Fibroblast of lung (primary cell): ENCODE results near the gene MYH15. TPM values are rescaled to one million over a fixed set of nuclear protein-coding genes. Genes with fewer than 3 reads are reported as not detected.

Experiments
- DNase-seq, 2 donors: peaks; one replicate each; pipeline versions ENCODE4 v3.0.0 to v3.0.0-alpha.2; 2010; ENCODE audit warnings: low read depth in 2 of 2
- H2AFZ ChIP-seq: 2 replicates; pipeline ENCODE4 v1.5.1; 2012; ENCODE audit warnings: low read length, control low read depth, inconsistent platforms
- H3K27ac ChIP-seq: 2 replicates; pipeline ENCODE4 v1.5.1; 2011; ENCODE audit warnings: low read length, control low read depth; ENCODE audit not compliant: insufficient read depth
- H3K27me3 ChIP-seq: 2 replicates; pipeline ENCODE4 v1.5.1; 2011; ENCODE audit warnings: mild to moderate bottlenecking, low read length; ENCODE audit not compliant: control insufficient read depth, insufficient read depth
- H3K36me3 ChIP-seq: 2 replicates; pipeline ENCODE4 v1.5.1; 2011; ENCODE audit warnings: low read length; ENCODE audit not compliant: control insufficient read depth, insufficient read depth
- H3K4me1 ChIP-seq: 2 replicates; pipeline ENCODE4 v1.5.1; 2011; ENCODE audit warnings: low read length; ENCODE audit not compliant: control insufficient read depth, insufficient read depth; ENCODE audit errors: extremely low read depth
- H3K4me2 ChIP-seq: 2 replicates; pipeline ENCODE4 v1.5.1; 2011; ENCODE audit warnings: low read length, control low read depth; ENCODE audit not compliant: insufficient read depth; ENCODE audit errors: extremely low read depth
- H3K4me3 ChIP-seq, 4 experiments: fragments of 200-600 bp in 1 of 4; sonication (generic) in 1 of 4; replicated peaks in 1 of 4; 2 replicates each; pipeline ENCODE4 v1.5.1; 2011 to 2016; ENCODE audit warnings: low read length in 4 of 4, low read depth in 3 of 4, mild to moderate bottlenecking in 3 of 4, control low read depth in 2 of 4, inconsistent platforms in 1 of 4, mixed read lengths in 1 of 4; ENCODE audit not compliant: insufficient read depth in 1 of 4; ENCODE audit errors: control extremely low read depth in 1 of 4
- H3K79me2 ChIP-seq: 2 replicates; pipeline ENCODE4 v1.5.1; 2012; ENCODE audit warnings: mild to moderate bottlenecking, low read length, inconsistent platforms; ENCODE audit not compliant: control insufficient read depth, insufficient read depth
- H3K9ac ChIP-seq: 2 replicates; pipeline ENCODE4 v1.5.1; 2011; ENCODE audit warnings: mild to moderate bottlenecking, low read length, control low read depth; ENCODE audit not compliant: insufficient read depth
- H3K9me3 ChIP-seq: 2 replicates; pipeline ENCODE4 v1.5.1; 2012; ENCODE audit warnings: low read depth, low read length; ENCODE audit not compliant: control insufficient read depth, insufficient read depth
- H4K20me1 ChIP-seq: 2 replicates; pipeline ENCODE4 v1.5.1; 2011; ENCODE audit warnings: low read length; ENCODE audit not compliant: control insufficient read depth, insufficient read depth; ENCODE audit errors: extremely low read depth
- EZH2 ChIP-seq: IDR thresholded peaks from 2 replicates; pipeline ENCODE4 v1.5.1; 2012; ENCODE audit warnings: low read length, control low read depth, mild to moderate bottlenecking; ENCODE audit errors: missing control alignments
- polyA plus RNA-seq, 2 donors: library from polyadenylated mRNA; depleted of rRNA in 1 of 2; stranded (reverse) in 1 of 2; unstranded in 1 of 2; fragments of >200 nt; gene quantifications; 2 replicates each; pipeline ENCODE4 v1.2.1, GENCODE V29; 2011 to 2012; ENCODE audit warnings: missing spikeins in 1 of 2
- total RNA-seq: library from RNA; depleted of rRNA; stranded (reverse); fragments of >200 nt; gene quantifications from 2 replicates; pipeline ENCODE4 v1.2.1, GENCODE V29; 2014
- TF ChIP-seq, protein P1 (sequence below), 2 donors: IDR thresholded peaks in 1 of 2; conservative IDR thresholded peaks in 1 of 2; 1 replicate in 1 of 2; 2 replicates in 1 of 2; pipeline ENCODE4 v1.5.1; 2011 to 2012; ENCODE audit warnings: low read length in 2 of 2, control low read depth in 1 of 2, inconsistent platforms in 1 of 2, low read depth in 1 of 2, mild to moderate bottlenecking in 1 of 2

The MYH15 gene
- total and polyA plus RNA-seq, 2 donors (not counting 1 experiment from before 2014, with no cell fraction given), result 0.05 to 0.17 TPM

DNA sequence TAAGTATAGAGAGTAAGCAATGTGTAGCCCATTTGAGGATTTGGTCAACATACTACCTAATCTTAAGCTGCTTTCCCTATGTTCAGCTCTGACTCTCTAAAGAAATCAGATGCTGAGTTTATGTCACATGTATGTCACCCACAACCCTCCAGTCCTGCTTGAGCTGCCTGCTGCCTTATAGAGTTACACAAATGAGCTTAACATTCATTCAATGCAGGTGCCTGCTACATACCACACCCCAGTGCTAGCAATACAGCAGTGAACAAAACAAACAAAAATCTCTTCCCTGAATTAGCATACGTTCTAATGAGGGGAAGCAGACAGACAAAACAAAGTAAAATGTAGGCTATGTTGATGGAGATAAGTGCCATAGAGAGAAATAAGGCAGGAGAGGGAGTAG, 121.0 kb downstream of the MYH15 start:
- H4K20me1 ChIP-seq, result no peaks in the 10 kb centered on the region
- no peak for DNase-seq
- H3K4me1 ChIP-seq, result no peaks in the 10 kb centered on the region
- H3K79me2 ChIP-seq, result no peaks in the 10 kb centered on the region
- no peaks in the 10 kb centered on the region for H3K27me3 ChIP-seq
- no peaks in the 10 kb centered on the region for H3K9me3 ChIP-seq
- no peak overlapping the region for H3K27ac ChIP-seq
- no peak overlapping the region for H2AFZ ChIP-seq
- TF ChIP-seq EZH2, result no peak
- TF ChIP-seq, protein P1, sequence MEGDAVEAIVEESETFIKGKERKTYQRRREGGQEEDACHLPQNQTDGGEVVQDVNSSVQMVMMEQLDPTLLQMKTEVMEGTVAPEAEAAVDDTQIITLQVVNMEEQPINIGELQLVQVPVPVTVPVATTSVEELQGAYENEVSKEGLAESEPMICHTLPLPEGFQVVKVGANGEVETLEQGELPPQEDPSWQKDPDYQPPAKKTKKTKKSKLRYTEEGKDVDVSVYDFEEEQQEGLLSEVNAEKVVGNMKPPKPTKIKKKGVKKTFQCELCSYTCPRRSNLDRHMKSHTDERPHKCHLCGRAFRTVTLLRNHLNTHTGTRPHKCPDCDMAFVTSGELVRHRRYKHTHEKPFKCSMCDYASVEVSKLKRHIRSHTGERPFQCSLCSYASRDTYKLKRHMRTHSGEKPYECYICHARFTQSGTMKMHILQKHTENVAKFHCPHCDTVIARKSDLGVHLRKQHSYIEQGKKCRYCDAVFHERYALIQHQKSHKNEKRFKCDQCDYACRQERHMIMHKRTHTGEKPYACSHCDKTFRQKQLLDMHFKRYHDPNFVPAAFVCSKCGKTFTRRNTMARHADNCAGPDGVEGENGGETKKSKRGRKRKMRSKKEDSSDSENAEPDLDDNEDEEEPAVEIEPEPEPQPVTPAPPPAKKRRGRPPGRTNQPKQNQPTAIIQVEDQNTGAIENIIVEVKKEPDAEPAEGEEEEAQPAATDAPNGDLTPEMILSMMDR (conservative IDR thresholded peaks at IDR 0.05 in 1 of 2, IDR thresholded peaks at IDR 0.05 in 1 of 2; ENCODE audit: low read depth in 1 of 2, low read length in 2 of 2), result no peak
- no peaks in the 10 kb centered on the region for H3K36me3 ChIP-seq
- H3K4me2 ChIP-seq, result no peak overlapping the region
- H3K9ac ChIP-seq, result no peak overlapping the region
- H3K4me3 ChIP-seq, result no peak overlapping the region

DNA sequence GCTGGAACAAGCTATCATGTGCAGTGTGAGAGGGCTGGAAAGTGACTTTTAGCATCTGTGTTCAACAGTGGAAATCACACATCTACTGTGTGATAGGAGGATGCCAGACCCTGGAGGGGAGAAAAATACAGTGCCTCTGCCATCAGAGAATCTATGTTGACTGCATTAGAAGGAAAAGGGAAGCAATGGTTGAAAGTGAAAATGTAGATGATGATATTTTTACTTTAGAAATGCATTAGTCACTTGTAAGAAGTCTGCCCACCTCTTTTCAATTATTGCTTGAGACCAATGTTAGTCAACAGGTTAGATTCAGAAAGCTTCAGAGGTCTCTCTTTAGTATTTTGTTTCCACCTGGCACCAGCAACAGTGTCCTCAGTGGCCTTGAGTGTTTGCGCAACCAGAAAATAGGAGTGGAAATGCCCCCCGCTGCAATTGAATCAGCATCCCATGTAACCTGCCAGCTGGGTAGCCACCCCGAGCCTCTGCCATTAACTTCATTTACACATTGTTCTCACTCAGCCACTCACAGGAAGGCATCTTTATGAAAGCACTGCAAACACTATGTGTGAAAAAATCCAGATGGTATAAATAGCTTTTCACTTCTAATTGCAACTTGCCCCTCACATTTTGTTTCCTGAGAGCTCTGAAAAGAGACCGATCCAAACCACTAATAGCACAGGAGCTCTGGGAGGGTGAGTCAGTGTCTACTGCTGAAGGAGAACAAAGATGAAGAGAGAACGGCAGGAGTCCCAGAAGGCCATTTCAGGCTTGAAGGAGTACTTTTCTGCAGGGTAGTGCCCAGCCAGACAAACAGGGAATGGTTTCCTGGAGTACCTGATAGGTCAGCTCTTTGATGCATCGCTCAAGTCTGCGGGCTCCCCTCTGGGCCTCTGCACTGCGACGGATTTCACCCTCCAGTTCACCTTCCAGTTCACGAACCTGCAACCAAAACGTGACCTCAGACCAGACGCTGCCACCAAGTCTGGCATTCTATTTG, 122.0 kb downstream of the MYH15 start:
- Histone ChIP-seq H3K4me3 (no peak overlapping the region), H3K27ac (no peak overlapping the region), H3K4me2 (no peak overlapping the region)

DNA sequence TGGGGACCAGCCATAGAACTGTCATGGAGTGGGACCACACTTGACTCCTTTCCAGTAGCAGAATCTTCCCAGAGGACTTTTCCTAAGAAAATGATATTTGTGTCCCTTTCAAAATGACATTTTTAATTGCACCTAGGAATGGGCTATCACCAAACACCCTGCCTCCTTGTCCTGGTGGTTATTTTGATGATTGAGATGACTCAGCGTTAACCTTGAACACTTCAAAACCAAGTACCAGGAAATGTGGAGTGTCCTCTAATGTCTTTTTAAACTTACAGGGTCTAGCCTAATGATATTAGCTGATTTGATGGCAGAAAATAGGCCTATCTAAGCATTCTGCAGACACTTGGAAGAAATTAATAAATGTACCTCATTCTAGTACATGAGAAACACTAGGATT, 123.3 kb downstream of the MYH15 start:
- DNase-seq, result no peak
- no peaks in the 10 kb centered on the region for H3K27me3 ChIP-seq
- no peak overlapping the region for H2AFZ ChIP-seq
- H3K4me1 ChIP-seq, result no peaks in the 10 kb centered on the region
- H3K9me3 ChIP-seq, result no peaks in the 10 kb centered on the region
- H4K20me1 ChIP-seq, result no peaks in the 10 kb centered on the region
- no peaks in the 10 kb centered on the region for H3K36me3 ChIP-seq
- TF ChIP-seq, protein P1 (conservative IDR thresholded peaks at IDR 0.05 in 1 of 2, IDR thresholded peaks at IDR 0.05 in 1 of 2; ENCODE audit: low read depth in 1 of 2, low read length in 2 of 2), result no peak
- no peak for TF ChIP-seq EZH2
- H3K9ac ChIP-seq, result no peak overlapping the region
- no peak overlapping the region for H3K4me3 ChIP-seq
- no peak overlapping the region for H3K27ac ChIP-seq
- H3K79me2 ChIP-seq, result no peaks in the 10 kb centered on the region
- H3K4me2 ChIP-seq, result no peak overlapping the region

More for the DNA sequence above, 122.0 kb downstream of the MYH15 start:
- Histone ChIP-seq H3K27me3 (no peaks in the 10 kb centered on the region), H3K9ac (no peak overlapping the region), H3K9me3 (no peaks in the 10 kb centered on the region), H4K20me1 (no peaks in the 10 kb centered on the region), H2AFZ (no peak overlapping the region), H3K4me1 (no peaks in the 10 kb centered on the region), H3K36me3 (no peaks in the 10 kb centered on the region), H3K79me2 (no peaks in the 10 kb centered on the region)
- DNase-seq, result peak in 1 of 2 donors; percentile 70
- no peak for TF ChIP-seq EZH2
- TF ChIP-seq, protein P1 (conservative IDR thresholded peaks at IDR 0.05 in 1 of 2, IDR thresholded peaks at IDR 0.05 in 1 of 2; ENCODE audit: low read depth in 1 of 2, low read length in 2 of 2), result no peak
